Muscle of back (tissue), 10 donors: Measurements from ENCODE around the gene KRTAP10-8. TPM values are rescaled to one million over a fixed set of nuclear protein-coding genes. Genes with fewer than 3 reads are reported as not detected.

Experiments
- polyA plus RNA-seq, 10 donors: library from polyadenylated mRNA; unstranded; fragments of 120-200 nt; gene quantifications; one replicate each; pipeline ENCODE4 v1.2.1, GENCODE V29; 2013; ENCODE audit not compliant: insufficient read length in 10 of 10

The KRTAP10-8 gene
- polyA plus RNA-seq, 10 donors = not detected

Other genes with a start within 250 kb of the KRTAP10-8 start
- 1 to 10 TPM; 2.0 to 4.3 (median 2.6) TPM for gene LRRC3, start 156.6 kb upstream of the KRTAP10-8 start, polyA plus RNA-seq
- gene KRTAP10-1, start 71.9 kb upstream of the KRTAP10-8 start, polyA plus RNA-seq = not detected
- not detected for gene KRTAP10-2, start 60.6 kb upstream of the KRTAP10-8 start, polyA plus RNA-seq
- gene KRTAP10-3, start 53.3 kb upstream of the KRTAP10-8 start, polyA plus RNA-seq = not detected
- not detected for gene KRTAP10-4, start 38.4 kb upstream of the KRTAP10-8 start, polyA plus RNA-seq
- gene KRTAP10-5, start 31.5 kb upstream of the KRTAP10-8 start, polyA plus RNA-seq = not detected
- gene KRTAP10-6, start 19.6 kb upstream of the KRTAP10-8 start, polyA plus RNA-seq = not detected
- gene KRTAP10-7, start 11.5 kb upstream of the KRTAP10-8 start, polyA plus RNA-seq = not detected
- not detected for gene KRTAP10-9, start 15.0 kb downstream of the KRTAP10-8 start, polyA plus RNA-seq
- gene KRTAP10-10, start 25.3 kb downstream of the KRTAP10-8 start, polyA plus RNA-seq = not detected
- gene KRTAP10-11, start 34.3 kb downstream of the KRTAP10-8 start, polyA plus RNA-seq = not detected
- gene KRTAP12-4, start 42.6 kb downstream of the KRTAP10-8 start, polyA plus RNA-seq = not detected
- not detected for gene KRTAP12-3, start 45.9 kb downstream of the KRTAP10-8 start, polyA plus RNA-seq
- not detected for gene KRTAP12-2, start 54.8 kb downstream of the KRTAP10-8 start, polyA plus RNA-seq
- not detected for gene KRTAP12-1, start 70.1 kb downstream of the KRTAP10-8 start, polyA plus RNA-seq
- gene KRTAP10-12, start 85.1 kb downstream of the KRTAP10-8 start, polyA plus RNA-seq = not detected
- 1 to 10 TPM in 2 of 10 donors, under 1 TPM in 7, not detected in 1; 0.10 to 3.2 (median 0.22) TPM for gene TSPEAR, start 99.5 kb downstream of the KRTAP10-8 start, polyA plus RNA-seq
- 100 to 1,000 TPM in 3 of 10 donors, 10 to 100 TPM in 7; 54.9 to 109 (median 77.1) TPM for gene UBE2G2, start 189.7 kb downstream of the KRTAP10-8 start, polyA plus RNA-seq
- 10 to 100 TPM; 60.0 to 88.6 (median 67.5) TPM for gene SUMO3, start 206.0 kb downstream of the KRTAP10-8 start, polyA plus RNA-seq